GM21619 (cell line): Measurements from ENCODE around the gene LFNG.
"Not testable (repeated sequence)": the region's sequence is repeated elsewhere in the genome, so short reads cannot be mapped to it uniquely, and the experiment has no call there.

Experiments used
- ATAC-seq: cut with Tn5 transposase; IDR thresholded peaks from one replicate; pipeline ENCODE4 v1.9.1; 2021; ENCODE audit not compliant: unreplicated experiment

LFNG gene

DNA sequence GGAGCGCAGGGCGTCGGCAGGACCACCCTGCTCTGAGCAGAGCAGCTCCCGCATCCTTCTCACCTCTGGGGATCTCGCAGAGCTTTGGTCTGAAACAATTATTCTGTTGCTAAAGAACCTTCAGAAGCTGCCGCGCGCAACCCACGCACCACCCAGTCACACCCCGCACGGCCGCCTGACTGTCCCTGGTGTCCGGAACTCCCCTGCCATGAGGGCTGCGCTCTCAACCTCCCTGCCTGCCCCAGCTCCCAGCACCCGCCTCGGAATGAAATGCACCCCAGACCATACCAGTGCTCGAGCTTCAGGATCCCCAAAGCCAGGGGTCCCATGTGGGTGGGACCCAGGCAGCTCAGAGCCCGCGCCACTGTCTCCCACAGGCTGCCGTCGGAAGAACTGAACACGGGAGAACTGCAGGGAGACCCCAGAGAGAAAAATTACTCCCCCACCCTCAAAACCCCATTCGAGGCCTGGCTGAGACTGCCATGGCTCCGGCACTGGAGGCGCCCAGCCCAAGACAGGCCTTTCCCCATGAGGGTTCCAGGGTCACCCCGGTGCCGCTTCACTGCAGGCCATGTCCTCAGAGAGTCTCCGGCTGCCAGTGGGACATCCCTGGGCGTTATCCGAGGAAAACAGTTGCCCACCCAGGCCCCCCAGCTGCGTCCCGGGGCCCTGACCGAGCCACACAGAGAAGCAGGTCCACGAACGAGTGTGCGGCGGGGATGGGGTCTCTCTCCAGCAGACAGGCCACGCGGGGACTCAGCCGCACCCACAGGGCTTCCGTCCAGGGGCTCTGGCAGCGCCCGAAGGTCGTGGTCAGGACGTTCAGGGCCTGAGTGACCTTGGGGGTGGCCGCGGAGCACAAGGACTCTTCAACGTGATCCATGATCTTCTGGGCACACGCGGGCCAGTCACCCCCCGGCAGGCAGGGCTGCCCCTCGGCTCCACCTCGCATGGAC lies 23.6 kb downstream of the LFNG start:
- no peak for ATAC-seq

GRCh38 chr7:2544541-2545188 lies 25.1 kb downstream of the LFNG start:
- no peak for ATAC-seq

- ATAC-seq = no peak
These were observed 26.3 kb downstream of the LFNG start for GRCh38 chr7:2545746-2546425.

- no peak for ATAC-seq
These were observed 27.4 kb downstream of the LFNG start for GRCh38 chr7:2546776-2547586.

DNA sequence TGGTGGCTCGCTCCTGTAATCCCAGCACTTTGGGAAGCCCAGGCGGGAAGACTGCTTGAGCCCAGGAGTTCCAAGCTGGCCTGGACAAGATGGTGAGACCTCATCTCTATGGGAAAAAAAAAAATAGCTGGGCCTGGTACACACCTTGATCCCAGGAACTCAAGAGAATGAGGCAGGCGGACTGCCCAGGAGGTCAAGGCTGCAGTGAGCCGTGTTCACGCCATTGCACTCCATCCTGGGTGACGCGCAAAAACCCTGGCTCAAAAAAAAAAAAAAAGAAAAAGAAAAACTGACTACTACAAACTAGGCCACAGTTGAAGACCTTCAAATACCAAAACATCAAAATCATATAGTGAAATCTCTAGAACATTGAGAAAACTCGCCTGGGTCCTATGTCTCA lies 31.8 kb downstream of the LFNG start:
- ATAC-seq = no peak

GRCh38 chr7:2553108-2553507 lies 33.5 kb downstream of the LFNG start:
- no peak for ATAC-seq

DNA sequence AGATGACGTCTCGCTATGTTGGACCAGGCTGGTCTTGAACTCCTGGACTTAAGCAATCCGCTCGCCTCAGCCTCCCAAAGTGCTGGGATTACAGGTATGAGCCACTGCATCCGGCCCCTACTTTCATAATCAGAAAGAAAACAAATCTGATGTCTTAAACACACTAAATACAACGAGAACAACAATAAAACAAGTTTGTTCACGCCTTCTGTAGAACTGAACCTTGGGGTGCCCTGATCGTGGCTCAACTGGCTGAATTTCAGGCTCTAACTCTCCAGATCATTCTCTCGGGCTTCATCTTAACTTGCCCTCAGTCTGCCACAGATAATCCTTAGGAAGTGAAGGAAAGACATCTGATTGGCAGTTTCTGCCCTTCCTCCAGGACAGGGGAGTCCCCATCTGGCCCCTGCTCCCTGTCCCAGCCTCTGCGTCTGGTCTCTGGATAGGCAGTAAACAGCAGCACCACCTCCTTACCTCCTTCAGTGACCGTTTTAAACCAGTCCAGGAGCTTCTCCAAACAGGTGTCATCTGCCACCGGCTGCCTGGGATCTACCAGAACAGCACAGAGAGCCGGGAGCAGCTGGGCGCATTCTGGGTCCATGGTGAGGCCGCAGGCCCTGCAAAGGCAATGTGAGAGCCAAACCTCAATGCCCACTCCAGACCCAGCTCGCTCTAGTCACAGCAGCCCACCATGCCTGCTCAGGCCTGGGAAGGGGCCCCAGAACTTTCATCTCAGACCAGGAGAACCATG lies 34.4 kb downstream of the LFNG start:
- no peak for ATAC-seq

- ATAC-seq = no peak
These were observed 35.1 kb downstream of the LFNG start for GRCh38 chr7:2554661-2555111.

- ATAC-seq = peak; percentile 68
These were observed 35.8 kb downstream of the LFNG start, which contains the start of gene BRAT1 for GRCh38 chr7:2555121-2556052. TSS of gene BRAT1 (minus strand) at chr7:2555524. CDS start at chr7:2554431, 1,093 bp downstream.

DNA sequence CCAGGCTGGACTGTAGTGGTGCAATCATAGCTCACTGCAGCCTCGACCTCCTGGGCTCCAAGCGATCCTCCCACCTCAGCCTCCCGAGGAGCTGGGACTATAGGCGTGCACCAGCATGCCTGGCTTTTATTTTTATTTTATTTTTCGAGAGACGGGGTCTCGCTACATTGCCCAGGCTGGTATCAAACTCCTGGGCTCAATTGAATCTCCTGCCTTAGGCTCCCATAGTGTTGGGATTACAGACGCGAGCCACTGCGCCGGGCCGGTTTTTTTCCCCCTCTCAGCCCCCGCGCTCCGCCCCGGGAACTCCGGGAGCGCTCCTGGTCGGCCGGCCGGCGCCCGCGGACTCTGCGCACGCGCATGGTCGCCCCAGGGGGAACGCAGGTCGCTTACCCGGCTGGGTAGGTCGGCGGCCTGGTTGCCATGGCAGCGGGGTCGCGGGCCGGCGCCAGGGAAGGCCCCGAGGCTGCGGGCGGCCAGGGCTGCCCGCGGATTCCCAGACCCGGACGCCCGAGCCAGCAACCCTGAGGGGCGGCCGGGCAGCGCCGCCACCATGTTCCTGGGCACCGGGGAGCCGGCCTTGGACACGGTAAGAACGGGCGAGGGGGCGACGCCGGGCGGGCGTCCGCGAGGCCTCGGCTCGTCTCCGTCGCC lies 39.2 kb downstream of the LFNG start, which contains the start of gene IQCE:
IQCE (plus strand) TSS at position 351 of the 654 bp plus-strand sequence; CDS start at position 554, 203 bp downstream.
- ATAC-seq = peak; percentile 46

DNA sequence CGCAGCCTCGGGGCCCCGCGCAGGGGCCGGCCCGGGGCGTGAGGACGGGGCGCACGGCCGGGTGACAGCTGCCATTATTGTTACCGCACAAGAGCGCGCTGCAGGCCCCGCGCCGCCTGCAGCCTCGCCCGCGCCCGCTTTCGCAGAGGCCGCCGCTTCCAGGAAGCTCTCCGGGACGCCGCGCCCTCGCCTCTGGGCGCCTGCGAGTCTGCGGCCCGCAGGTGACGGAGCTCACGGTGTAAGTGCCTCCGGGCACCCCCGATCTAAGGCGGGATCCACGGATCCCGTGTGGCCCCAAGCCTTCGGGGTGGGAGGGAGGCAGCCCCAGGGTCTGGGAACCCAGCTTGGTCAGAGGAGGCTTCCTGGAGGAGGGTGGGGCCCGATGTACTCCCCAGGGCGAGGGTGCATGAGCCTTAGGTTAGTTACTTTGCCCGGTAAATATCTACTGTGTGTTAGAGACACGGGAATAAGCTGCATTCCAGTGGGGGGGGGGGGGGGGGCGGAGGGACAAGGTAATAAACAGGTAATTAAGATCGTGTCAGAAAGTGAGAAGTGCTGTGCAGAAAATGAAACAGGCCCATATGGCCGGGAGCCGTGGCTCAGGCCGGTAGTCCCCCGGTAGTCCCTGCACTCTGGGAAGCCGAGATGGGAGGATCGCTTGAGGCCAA lies 39.8 kb downstream of the LFNG start:
- ATAC-seq = peak; percentile 3

- ATAC-seq = not testable (repeated sequence)
These were observed 44.4 kb downstream of the LFNG start for GRCh38 chr7:2563955-2564354.

DNA sequence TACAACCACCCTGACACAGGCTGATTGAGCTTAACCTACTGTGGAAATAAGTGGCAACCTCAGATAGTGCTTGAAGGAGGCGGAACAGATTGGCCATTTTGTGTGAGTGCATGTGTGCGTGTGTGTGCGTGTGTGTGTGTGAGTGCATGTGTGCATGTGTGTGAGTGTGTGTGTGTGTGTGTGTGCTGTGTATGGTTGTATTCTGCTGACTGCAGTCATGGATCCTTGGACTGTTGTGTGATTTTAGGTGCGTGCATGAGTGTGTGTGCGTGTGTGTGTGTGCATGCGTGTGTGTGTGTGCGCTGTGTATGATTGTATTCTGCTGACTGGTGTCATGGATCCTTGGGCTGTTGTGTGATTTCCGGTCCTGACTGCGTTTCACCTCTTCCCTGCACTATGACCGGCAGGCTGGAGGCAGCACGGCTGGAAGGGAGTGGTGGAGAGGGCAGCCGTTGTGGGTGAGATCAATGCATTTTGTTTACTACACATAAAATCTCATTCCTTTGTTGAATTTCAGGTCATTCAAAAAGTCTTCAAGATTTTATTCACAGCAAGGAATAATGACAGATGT lies 45.5 kb downstream of the LFNG start:
- no peak for ATAC-seq

DNA sequence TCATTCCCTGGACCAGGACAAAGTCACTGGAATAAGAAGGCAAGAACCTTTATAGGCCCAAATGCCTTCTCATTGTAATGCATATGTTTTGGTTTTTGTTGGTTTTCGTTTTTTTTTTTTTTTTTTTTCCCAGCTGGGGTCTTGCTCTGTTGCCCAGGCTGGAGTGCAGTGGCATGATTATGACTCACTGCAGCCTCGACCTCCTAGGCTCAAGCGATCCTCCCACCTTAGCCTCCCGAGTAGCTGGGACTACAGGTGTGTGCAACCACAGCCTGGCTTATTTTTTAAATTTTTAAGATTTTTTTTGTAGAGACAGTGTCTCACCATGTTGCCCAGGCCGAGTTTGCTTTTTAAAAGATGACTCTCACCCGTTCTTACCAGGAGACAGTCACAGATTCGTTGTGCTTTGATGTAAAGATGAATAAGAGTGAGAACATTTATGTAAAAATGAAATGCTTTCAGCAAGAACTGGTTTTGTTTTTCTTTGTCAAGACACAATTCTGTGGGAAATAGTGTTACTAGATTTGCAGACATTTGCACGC lies 46.8 kb downstream of the LFNG start:
- ATAC-seq = peak; percentile 14

GRCh38 chr7:2566890-2567678 lies 47.5 kb downstream of the LFNG start:
- peak; percentile 83 for ATAC-seq

DNA sequence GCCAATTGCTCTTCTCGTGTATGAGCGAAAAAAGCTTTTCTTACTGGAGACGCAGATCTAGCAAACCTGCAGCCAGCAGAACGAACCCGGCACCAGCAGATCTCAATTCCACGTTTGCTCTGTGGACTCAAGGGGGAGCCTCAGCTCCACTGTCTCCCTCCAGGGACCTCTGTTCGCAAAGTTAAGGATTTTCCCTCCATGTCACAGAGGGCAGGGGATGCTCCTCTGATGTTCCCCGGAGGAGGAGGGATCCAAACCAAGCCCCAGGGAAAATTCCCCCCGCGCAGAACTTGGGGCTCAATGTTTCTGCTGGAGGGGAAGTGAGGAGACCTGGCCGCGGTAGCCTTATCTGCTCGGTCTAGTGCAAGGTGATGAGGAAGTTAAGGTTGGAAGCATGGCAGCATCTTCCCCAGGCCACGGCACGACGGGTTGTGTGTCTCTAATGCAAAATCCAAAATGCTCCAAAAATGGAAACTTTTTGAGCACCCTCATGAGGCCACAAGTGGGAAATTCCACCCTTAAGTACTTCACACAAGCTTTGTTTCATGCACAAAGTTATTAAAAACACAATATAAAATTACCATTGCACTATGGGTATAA lies 48.2 kb downstream of the LFNG start:
- no peak for ATAC-seq
